ENCODE results near the gene SFXN3.

GRCh38 chr10:101047961-101048892 is 17.2 kb downstream of the SFXN3 start:
- TF ChIP-seq CTCF (IDR thresholded peaks at IDR 0.05) (no peak), POLR2A (IDR thresholded peaks at IDR 0.05) (no peak)

All from heart left ventricle (tissue), 13 donors.